ENCODE data around the gene TECPR1.

DNA sequence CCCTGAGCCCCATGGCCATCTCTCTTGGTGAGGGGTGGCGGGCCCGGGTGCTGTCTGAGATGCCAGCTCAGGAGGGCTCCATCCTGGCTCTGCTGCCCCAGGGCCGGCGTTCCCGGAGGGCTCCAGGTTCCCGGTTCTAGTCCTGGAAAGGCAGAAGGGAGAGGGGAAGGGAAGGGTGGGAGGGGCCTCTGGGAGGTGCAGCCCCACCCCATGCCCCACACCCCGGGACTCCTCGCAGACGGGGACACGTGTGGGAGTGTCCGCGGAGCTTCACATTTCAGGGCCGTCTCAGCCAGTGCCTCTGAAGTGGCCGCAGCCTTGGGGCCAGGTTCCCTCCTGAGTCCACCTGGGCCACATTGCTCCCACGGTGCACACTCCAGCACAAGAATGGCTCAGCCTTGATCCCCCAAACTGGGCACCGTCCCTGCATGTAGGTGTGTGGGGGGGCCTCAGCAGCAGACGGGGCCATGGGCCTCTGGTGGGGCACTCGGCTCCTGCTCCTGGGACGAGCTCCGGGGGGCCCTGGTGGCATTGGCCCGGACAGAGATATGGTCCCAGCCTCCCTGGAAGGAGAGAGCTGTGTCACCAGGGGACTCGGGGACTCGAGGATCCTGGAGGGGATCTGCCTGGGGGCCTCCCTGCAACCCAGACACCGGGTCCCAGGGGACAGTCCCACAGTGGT, 35.0 kb downstream of the TECPR1 start:
- TF ChIP-seq, protein P1, sequence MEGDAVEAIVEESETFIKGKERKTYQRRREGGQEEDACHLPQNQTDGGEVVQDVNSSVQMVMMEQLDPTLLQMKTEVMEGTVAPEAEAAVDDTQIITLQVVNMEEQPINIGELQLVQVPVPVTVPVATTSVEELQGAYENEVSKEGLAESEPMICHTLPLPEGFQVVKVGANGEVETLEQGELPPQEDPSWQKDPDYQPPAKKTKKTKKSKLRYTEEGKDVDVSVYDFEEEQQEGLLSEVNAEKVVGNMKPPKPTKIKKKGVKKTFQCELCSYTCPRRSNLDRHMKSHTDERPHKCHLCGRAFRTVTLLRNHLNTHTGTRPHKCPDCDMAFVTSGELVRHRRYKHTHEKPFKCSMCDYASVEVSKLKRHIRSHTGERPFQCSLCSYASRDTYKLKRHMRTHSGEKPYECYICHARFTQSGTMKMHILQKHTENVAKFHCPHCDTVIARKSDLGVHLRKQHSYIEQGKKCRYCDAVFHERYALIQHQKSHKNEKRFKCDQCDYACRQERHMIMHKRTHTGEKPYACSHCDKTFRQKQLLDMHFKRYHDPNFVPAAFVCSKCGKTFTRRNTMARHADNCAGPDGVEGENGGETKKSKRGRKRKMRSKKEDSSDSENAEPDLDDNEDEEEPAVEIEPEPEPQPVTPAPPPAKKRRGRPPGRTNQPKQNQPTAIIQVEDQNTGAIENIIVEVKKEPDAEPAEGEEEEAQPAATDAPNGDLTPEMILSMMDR (IDR thresholded peaks at IDR 0.05; ENCODE audit: insufficient read depth, low read length, poor library complexity, severe bottlenecking): no peak
- no peak for TF ChIP-seq EZH2phosphoT487 (conservative IDR thresholded peaks at IDR 0.05; ENCODE audit: low read length)

Data from SU-DHL-6 (cell line).